BLaER1 treated with 17β-estradiol and CSF1 and Interleukin-3, amounts not matched to agents 10 nM and 100 nM (cell line): ENCODE measurements around the gene FOXN3.

Experiments used
- H3K27ac ChIP-seq, 11 experiments: shearing (Covaris generic); formaldehyde crosslinking; 2 replicates each; pipeline ENCODE4 v1.8.1; 2022
- H3K27me3 ChIP-seq, 11 experiments: shearing (Covaris generic); formaldehyde crosslinking; 2 replicates each; pipeline ENCODE4 v1.8.1; 2022
- H3K36me3 ChIP-seq, 11 experiments: shearing (Covaris generic); formaldehyde crosslinking; 2 replicates each; pipeline ENCODE4 v1.8.1; 2022
- H3K4me1 ChIP-seq, 10 experiments: shearing (Covaris generic); formaldehyde crosslinking; 2 replicates each; pipeline ENCODE4 v1.8.1; 2022
- H3K4me2 ChIP-seq, 11 experiments: shearing (Covaris generic); formaldehyde crosslinking; 2 replicates each; pipeline ENCODE4 v1.8.1; 2022
- H3K4me3 ChIP-seq, 10 experiments: shearing (Covaris generic); formaldehyde crosslinking; 2 replicates each; pipeline ENCODE4 v1.8.1; 2022
- H3K9ac ChIP-seq, 11 experiments: shearing (Covaris generic); formaldehyde crosslinking; 2 replicates each; pipeline ENCODE4 v1.8.1; 2022
- H3K9me3 ChIP-seq, 11 experiments: shearing (Covaris generic); formaldehyde crosslinking; replicated peaks in 1 of 11; 2 replicates each; pipeline ENCODE4 v1.8.1; 2022
- H4K20me1 ChIP-seq, 11 experiments: shearing (Covaris generic); formaldehyde crosslinking; 2 replicates each; pipeline ENCODE4 v1.8.1; 2022
- Cebpa-rat ChIP-seq, 11 experiments: shearing (Covaris generic); IDR thresholded peaks; 2 replicates each; pipeline ENCODE4 v1.8.1; 2022

The FOXN3 gene

GRCh38 chr14:89367779-89368120, 49.3 kb downstream of the FOXN3 start:
- Histone ChIP-seq H3K9me3 (peaks cover 0 to 40% (median 19%) of the 10 kb centered on the region in 11 experiments; a peak in 15 of 22 replicates), H3K27ac (peak overlapping the region in 10 of 11 experiments; percentile 58 to 92 (median 76); a peak in 19 of 22 replicates), H4K20me1 (peaks cover 0 to 38% (median 0%) of the 10 kb centered on the region in 11 experiments; a peak in 6 of 22 replicates), H3K4me1 (peaks cover 79 to 95% (median 90%) of the 10 kb centered on the region in 10 experiments), H3K9ac (peak overlapping the region in 4 of 11 experiments; percentile 16 to 58 (median 48); a peak in 1 of 22 replicates), H3K4me2 (peak overlapping the region; percentile 80 to 98 (median 92); a peak in 21 of 22 replicates), H3K4me3 (no peak overlapping the region), H3K27me3 (no peaks in the 10 kb centered on the region), H3K36me3 (peaks cover 0 to 26% (median 11%) of the 10 kb centered on the region in 11 experiments; a peak in 7 of 22 replicates)
- no peak for TF ChIP-seq Cebpa-rat (IDR thresholded peaks at IDR 0.05)

GRCh38 chr14:89366864-89367778, 49.9 kb downstream of the FOXN3 start:
- Histone ChIP-seq H3K27ac (peak overlapping the region; percentile 53 to 92 (median 76); a peak in 21 of 22 replicates), H3K9me3 (peaks cover 0 to 40% (median 19%) of the 10 kb centered on the region in 11 experiments; a peak in 15 of 22 replicates), H3K9ac (peak overlapping the region in 8 of 11 experiments; percentile 37 to 59 (median 48); a peak in 13 of 22 replicates), H3K4me2 (peak overlapping the region; percentile 80 to 98 (median 92)), H4K20me1 (peaks cover 0 to 32% (median 0%) of the 10 kb centered on the region in 11 experiments; a peak in 6 of 22 replicates), H3K27me3 (no peaks in the 10 kb centered on the region), H3K4me1 (peaks cover 74 to 90% (median 85%) of the 10 kb centered on the region in 10 experiments), H3K4me3 (no peak overlapping the region), H3K36me3 (peaks cover 0 to 26% (median 11%) of the 10 kb centered on the region in 11 experiments; a peak in 7 of 22 replicates)
- TF ChIP-seq Cebpa-rat (IDR thresholded peaks at IDR 0.05), result no peak

- Histone ChIP-seq H3K27ac (peak overlapping the region; percentile 58 to 92 (median 76)), H3K4me1 (peaks cover 55 to 71% (median 66%) of the 10 kb centered on the region in 10 experiments), H3K9ac (peak overlapping the region; percentile 48 to 79 (median 69); a peak in 21 of 22 replicates), H3K4me3 (peak overlapping the region; percentile 31 to 58 (median 47); a peak in 17 of 20 replicates), H3K36me3 (peaks cover 0 to 21% (median 9%) of the 10 kb centered on the region in 11 experiments; a peak in 7 of 22 replicates), H3K27me3 (no peaks in the 10 kb centered on the region), H3K9me3 (peaks cover 0 to 35% (median 17%) of the 10 kb centered on the region in 11 experiments; a peak in 15 of 22 replicates), H3K4me2 (peak overlapping the region; percentile 80 to 98 (median 92)), H4K20me1 (peaks cover 0 to 13% (median 0%) of the 10 kb centered on the region in 11 experiments; a peak in 2 of 22 replicates)
- no peak for TF ChIP-seq Cebpa-rat (IDR thresholded peaks at IDR 0.05)
Measured at GRCh38 chr14:89365061-89365801, 51.8 kb downstream of the FOXN3 start.

GRCh38 chr14:89364316-89364715, 52.7 kb downstream of the FOXN3 start:
- peak overlapping the region; percentile 58 to 92 (median 76); a peak in 21 of 22 replicates for H3K27ac ChIP-seq
- peak overlapping the region; percentile 80 to 98 (median 92) for H3K4me2 ChIP-seq
- peak overlapping the region; percentile 48 to 79 (median 69); a peak in 21 of 22 replicates for H3K9ac ChIP-seq
- no peaks in the 10 kb centered on the region for H3K27me3 ChIP-seq
- H4K20me1 ChIP-seq, result peaks cover 0 to 19% (median 0%) of the 10 kb centered on the region in 11 experiments; a peak in 5 of 22 replicates
- H3K4me1 ChIP-seq, result peaks cover 60 to 74% (median 69%) of the 10 kb centered on the region in 10 experiments
- H3K9me3 ChIP-seq, result peaks cover 0 to 26% (median 11%) of the 10 kb centered on the region in 11 experiments; a peak in 13 of 22 replicates
- H3K4me3 ChIP-seq, result peak overlapping the region; percentile 31 to 58 (median 47); a peak in 16 of 20 replicates
- no peak for TF ChIP-seq Cebpa-rat (IDR thresholded peaks at IDR 0.05)
- H3K36me3 ChIP-seq, result peaks cover 0 to 12% (median 6%) of the 10 kb centered on the region in 11 experiments; a peak in 4 of 22 replicates

GRCh38 chr14:89360277-89360676, 56.8 kb downstream of the FOXN3 start:
- no peaks in the 10 kb centered on the region for H3K9me3 ChIP-seq
- no peak for TF ChIP-seq Cebpa-rat (IDR thresholded peaks at IDR 0.05)
- H3K27me3 ChIP-seq, result no peaks in the 10 kb centered on the region
- H3K9ac ChIP-seq, result no peak overlapping the region
- peak overlapping the region in 3 of 11 experiments; percentile 30 to 54 (median 48); a peak in 2 of 22 replicates for H3K4me2 ChIP-seq
- H3K27ac ChIP-seq, result no peak overlapping the region
- H4K20me1 ChIP-seq, result peaks cover 0 to 39% (median 3%) of the 10 kb centered on the region in 11 experiments; a peak in 6 of 22 replicates
- no peak overlapping the region for H3K4me3 ChIP-seq
- H3K36me3 ChIP-seq, result peaks cover 0 to 21% (median 5%) of the 10 kb centered on the region in 11 experiments; a peak in 6 of 22 replicates
- H3K4me1 ChIP-seq, result peaks cover 37 to 54% (median 46%) of the 10 kb centered on the region in 10 experiments

- no peak overlapping the region for H3K9ac ChIP-seq
- peaks cover 0 to 37% (median 3%) of the 10 kb centered on the region in 11 experiments; a peak in 6 of 22 replicates for H4K20me1 ChIP-seq
- H3K4me1 ChIP-seq, result peaks cover 31 to 48% (median 40%) of the 10 kb centered on the region in 10 experiments
- H3K4me2 ChIP-seq, result peak overlapping the region in 9 of 11 experiments; percentile 7 to 54 (median 30); a peak in 13 of 22 replicates
- H3K27ac ChIP-seq, result peak overlapping the region in 3 of 11 experiments; percentile 20 to 29 (median 21); a peak in 7 of 22 replicates
- no peak overlapping the region for H3K4me3 ChIP-seq
- H3K9me3 ChIP-seq, result no peaks in the 10 kb centered on the region
- peaks cover 0 to 21% (median 5%) of the 10 kb centered on the region in 11 experiments; a peak in 6 of 22 replicates for H3K36me3 ChIP-seq
- no peaks in the 10 kb centered on the region for H3K27me3 ChIP-seq
- TF ChIP-seq Cebpa-rat (IDR thresholded peaks at IDR 0.05), result no peak
Measured at GRCh38 chr14:89359477-89360222, 57.4 kb downstream of the FOXN3 start.

- peak in 1 of 11 experiments; percentile 14; a peak in 1 of 22 replicates for TF ChIP-seq Cebpa-rat (IDR thresholded peaks at IDR 0.05)
- H3K4me3 ChIP-seq, result no peak overlapping the region
Measured at GRCh38 chr14:89357655-89358297, 59.3 kb downstream of the FOXN3 start.

More at GRCh38 chr14:89357655-89358297, 59.3 kb downstream of the FOXN3 start:
- peaks cover 0 to 21% (median 5%) of the 10 kb centered on the region in 11 experiments; a peak in 6 of 22 replicates for H3K36me3 ChIP-seq
- H3K27ac ChIP-seq, result no peak overlapping the region; a peak in 1 of 22 replicates
- H3K9ac ChIP-seq, result no peak overlapping the region
- H3K4me2 ChIP-seq, result peak overlapping the region in 4 of 11 experiments; percentile 6 to 20 (median 11); a peak in 5 of 22 replicates
- no peaks in the 10 kb centered on the region for H3K27me3 ChIP-seq
- H3K4me1 ChIP-seq, result peaks cover 27 to 39% (median 34%) of the 10 kb centered on the region in 10 experiments
- peaks cover 0 to 35% (median 3%) of the 10 kb centered on the region in 11 experiments; a peak in 6 of 22 replicates for H4K20me1 ChIP-seq
- H3K9me3 ChIP-seq, result no peaks in the 10 kb centered on the region
